HEK293 (cell line): Measurements from ENCODE around the gene ARHGAP27.

Experiments
- CTCF ChIA-PET: fragments of 350-600 bp; formaldehyde crosslinking; extraction: SDS; loops from one replicate; lab custom pipeline; 2021; ENCODE audit warnings: antibody characterized with exemption; lab: Yijun Ruan, JAX
- POLR2A ChIA-PET: fragments of 300-600 bp; formaldehyde crosslinking; extraction: SDS; loops from one replicate; lab custom pipeline; 2020; ENCODE audit warnings: antibody characterized with exemption, inconsistent platforms; lab: Yijun Ruan, JAX
- H3K27ac ChIP-seq: fragments of 200-500 bp; sonication (Bioruptor generic); 2 replicates; pipeline ENCODE4 v1.5.1; 2014; ENCODE audit warnings: low read depth, low read length, control low read depth, inconsistent platforms; ENCODE audit errors: extremely low read depth
- H3K36me3 ChIP-seq, 2 experiments: fragments of 200-500 bp in 1 of 2; sonication (Bioruptor generic) in 1 of 2; 1 replicate in 1 of 2; 2 replicates in 1 of 2; pipeline ENCODE4 v1.5.1; 2014 to 2017; ENCODE audit warnings: inconsistent platforms in 2 of 2, low read length in 2 of 2; ENCODE audit not compliant: control insufficient read depth in 2 of 2, insufficient read depth in 1 of 2
- H3K4me1 ChIP-seq: fragments of 200-500 bp; sonication (Bioruptor generic); 2 replicates; pipeline ENCODE4 v1.5.1; 2014; ENCODE audit warnings: mild to moderate bottlenecking, low read length, inconsistent platforms; ENCODE audit not compliant: control insufficient read depth, insufficient read depth
- H3K4me3 ChIP-seq: 2 replicates; pipeline ENCODE4 v1.5.1; 2011; ENCODE audit warnings: low read depth, mild to moderate bottlenecking, control low read depth, low read length, moderate library complexity
- H3K9me3 ChIP-seq: fragments of 200-500 bp; sonication (Bioruptor generic); 2 replicates; pipeline ENCODE4 v1.5.1; 2014; ENCODE audit warnings: low read depth, low read length, inconsistent platforms; ENCODE audit not compliant: control insufficient read depth, insufficient read depth
- OVOL3 ChIP-seq: fragments of 450-650 bp; formaldehyde crosslinking; IDR thresholded peaks from 2 replicates; pipeline ENCODE4 v1.5.1; 2016; ENCODE audit warnings: missing biosample characterization, missing genetic modification characterization
- TRIM28 ChIP-seq: IDR thresholded peaks from 2 replicates; pipeline ENCODE4 v1.6.1; 2011; ENCODE audit warnings: low read length, control low read depth, borderline replicate concordance
- ZBTB20 ChIP-seq: fragments of 450-650 bp; formaldehyde crosslinking; IDR thresholded peaks from 2 replicates; pipeline ENCODE4 v1.5.1; 2016; ENCODE audit warnings: missing biosample characterization, missing genetic modification characterization
- ZFHX2 ChIP-seq: fragments of 450-650 bp; formaldehyde crosslinking; conservative IDR thresholded peaks from 2 replicates; pipeline ENCODE4 v1.5.1; 2016; ENCODE audit warnings: missing biosample characterization, missing genetic modification characterization
- ZNF10 ChIP-seq: fragments of 450-650 bp; formaldehyde crosslinking; IDR thresholded peaks from 2 replicates; pipeline ENCODE4 v1.5.1; 2017; ENCODE audit warnings: missing biosample characterization, missing genetic modification characterization
- ZNF16 ChIP-seq: fragments of 450-650 bp; formaldehyde crosslinking; IDR thresholded peaks from 2 replicates; pipeline ENCODE4 v1.5.1; 2016; ENCODE audit warnings: low read depth, missing biosample characterization, missing genetic modification characterization
- ZNF19 ChIP-seq: fragments of 450-650 bp; formaldehyde crosslinking; IDR thresholded peaks from 2 replicates; pipeline ENCODE4; 2016; ENCODE audit warnings: missing biosample characterization, missing genetic modification characterization, low read depth
- ZNF223 ChIP-seq: fragments of 450-650 bp; formaldehyde crosslinking; IDR thresholded peaks from 2 replicates; pipeline ENCODE4 v1.5.1; 2016; ENCODE audit warnings: missing biosample characterization, missing genetic modification characterization
- ZNF23 ChIP-seq: fragments of 450-650 bp; formaldehyde crosslinking; IDR thresholded peaks from 2 replicates; pipeline ENCODE4 v1.5.1; 2016; ENCODE audit warnings: missing biosample characterization, missing genetic modification characterization, borderline replicate concordance
- ZNF335 ChIP-seq: fragments of 450-650 bp; formaldehyde crosslinking; conservative IDR thresholded peaks from 2 replicates; pipeline ENCODE4 v1.5.1; 2016; ENCODE audit warnings: missing biosample characterization, missing genetic modification characterization
- ZNF561 ChIP-seq: fragments of 450-650 bp; IDR thresholded peaks from 2 replicates; pipeline ENCODE4 v1.5.1; 2018; ENCODE audit warnings: missing biosample characterization, missing genetic modification characterization, borderline replicate concordance
- ZNF571 ChIP-seq: fragments of 450-650 bp; formaldehyde crosslinking; IDR thresholded peaks from 2 replicates; pipeline ENCODE4 v1.5.0; 2017; ENCODE audit warnings: missing biosample characterization, missing genetic modification characterization
- ZNF600 ChIP-seq: fragments of 450-650 bp; formaldehyde crosslinking; IDR thresholded peaks from 2 replicates; pipeline ENCODE4 v1.5.1; 2016; ENCODE audit warnings: missing biosample characterization, missing genetic modification characterization
- ZNF701 ChIP-seq: fragments of 450-650 bp; formaldehyde crosslinking; IDR thresholded peaks from 2 replicates; pipeline ENCODE4 v1.5.1; 2016; ENCODE audit warnings: missing biosample characterization, missing genetic modification characterization
- ZNF768 ChIP-seq: fragments of 450-650 bp; formaldehyde crosslinking; IDR thresholded peaks from 2 replicates; pipeline ENCODE4 v1.5.1; 2018; ENCODE audit warnings: missing biosample characterization, mild to moderate bottlenecking, missing genetic modification characterization
- ZNF843 ChIP-seq: fragments of 450-650 bp; formaldehyde crosslinking; IDR thresholded peaks from 2 replicates; pipeline ENCODE4 v1.5.1; 2016; ENCODE audit warnings: missing biosample characterization, missing genetic modification characterization
- TF ChIP-seq, protein P1 (sequence below): fragments of 450-650 bp; formaldehyde crosslinking; IDR thresholded peaks from 2 replicates; pipeline ENCODE4 v1.5.1; 2016; ENCODE audit warnings: missing biosample characterization, missing genetic modification characterization, borderline replicate concordance
- TF ChIP-seq, protein P2 (sequence below): fragments of 450-650 bp; formaldehyde crosslinking; IDR thresholded peaks from 2 replicates; pipeline ENCODE4 v1.5.1; 2016; ENCODE audit warnings: missing biosample characterization, missing genetic modification characterization
- TF ChIP-seq, protein P3 (sequence below): fragments of 450-650 bp; formaldehyde crosslinking; IDR thresholded peaks from 2 replicates; pipeline ENCODE4 v1.5.1; 2016; ENCODE audit warnings: missing biosample characterization, missing genetic modification characterization
- TF ChIP-seq, protein P4 (sequence below): fragments of 450-650 bp; formaldehyde crosslinking; IDR thresholded peaks from 2 replicates; pipeline ENCODE4 v1.5.1; 2016; ENCODE audit warnings: missing biosample characterization, missing genetic modification characterization, borderline replicate concordance
- TF ChIP-seq, protein P5 (sequence below): fragments of 450-650 bp; formaldehyde crosslinking; IDR thresholded peaks from 2 replicates; pipeline ENCODE4 v1.5.1; 2016; ENCODE audit warnings: missing biosample characterization, missing genetic modification characterization

Gene ARHGAP27

DNA sequence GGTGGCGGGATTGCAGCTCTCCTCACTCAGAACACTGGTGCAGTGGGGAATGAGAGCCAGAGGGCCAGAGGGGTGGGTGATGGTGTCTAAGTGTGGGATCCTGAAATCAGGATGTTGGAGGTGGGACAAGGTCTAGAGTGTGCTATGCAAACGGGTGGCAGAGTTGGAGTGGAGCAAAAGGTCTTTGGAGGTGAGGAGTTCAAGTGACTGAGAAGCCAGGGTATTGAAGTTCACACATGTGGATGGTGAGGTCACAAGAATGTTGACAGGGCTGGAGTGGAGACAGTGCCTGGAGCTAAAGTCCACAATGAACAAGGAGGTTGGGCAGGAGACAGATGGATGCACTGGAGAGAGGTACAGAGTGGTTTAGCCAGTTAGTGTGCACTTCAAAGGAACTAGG is 77.6 kb downstream of the ARHGAP27 start:
- H3K36me3 ChIP-seq: no peaks in the 10 kb centered on the region
- no peak overlapping the region for H3K4me3 ChIP-seq
- H3K27ac ChIP-seq: no peak overlapping the region
- H3K9me3 ChIP-seq: no peaks in the 10 kb centered on the region
- POLR2A ChIA-PET: no interaction called here
- H3K4me1 ChIP-seq: no peaks in the 10 kb centered on the region
- CTCF ChIA-PET: interaction anchor here (1.2 kb wide), 1 partner anchor 16 kb away, joined by 3 read pairs; no protein-coding TSS in a partner anchor
- TF ChIP-seq, protein P1, sequence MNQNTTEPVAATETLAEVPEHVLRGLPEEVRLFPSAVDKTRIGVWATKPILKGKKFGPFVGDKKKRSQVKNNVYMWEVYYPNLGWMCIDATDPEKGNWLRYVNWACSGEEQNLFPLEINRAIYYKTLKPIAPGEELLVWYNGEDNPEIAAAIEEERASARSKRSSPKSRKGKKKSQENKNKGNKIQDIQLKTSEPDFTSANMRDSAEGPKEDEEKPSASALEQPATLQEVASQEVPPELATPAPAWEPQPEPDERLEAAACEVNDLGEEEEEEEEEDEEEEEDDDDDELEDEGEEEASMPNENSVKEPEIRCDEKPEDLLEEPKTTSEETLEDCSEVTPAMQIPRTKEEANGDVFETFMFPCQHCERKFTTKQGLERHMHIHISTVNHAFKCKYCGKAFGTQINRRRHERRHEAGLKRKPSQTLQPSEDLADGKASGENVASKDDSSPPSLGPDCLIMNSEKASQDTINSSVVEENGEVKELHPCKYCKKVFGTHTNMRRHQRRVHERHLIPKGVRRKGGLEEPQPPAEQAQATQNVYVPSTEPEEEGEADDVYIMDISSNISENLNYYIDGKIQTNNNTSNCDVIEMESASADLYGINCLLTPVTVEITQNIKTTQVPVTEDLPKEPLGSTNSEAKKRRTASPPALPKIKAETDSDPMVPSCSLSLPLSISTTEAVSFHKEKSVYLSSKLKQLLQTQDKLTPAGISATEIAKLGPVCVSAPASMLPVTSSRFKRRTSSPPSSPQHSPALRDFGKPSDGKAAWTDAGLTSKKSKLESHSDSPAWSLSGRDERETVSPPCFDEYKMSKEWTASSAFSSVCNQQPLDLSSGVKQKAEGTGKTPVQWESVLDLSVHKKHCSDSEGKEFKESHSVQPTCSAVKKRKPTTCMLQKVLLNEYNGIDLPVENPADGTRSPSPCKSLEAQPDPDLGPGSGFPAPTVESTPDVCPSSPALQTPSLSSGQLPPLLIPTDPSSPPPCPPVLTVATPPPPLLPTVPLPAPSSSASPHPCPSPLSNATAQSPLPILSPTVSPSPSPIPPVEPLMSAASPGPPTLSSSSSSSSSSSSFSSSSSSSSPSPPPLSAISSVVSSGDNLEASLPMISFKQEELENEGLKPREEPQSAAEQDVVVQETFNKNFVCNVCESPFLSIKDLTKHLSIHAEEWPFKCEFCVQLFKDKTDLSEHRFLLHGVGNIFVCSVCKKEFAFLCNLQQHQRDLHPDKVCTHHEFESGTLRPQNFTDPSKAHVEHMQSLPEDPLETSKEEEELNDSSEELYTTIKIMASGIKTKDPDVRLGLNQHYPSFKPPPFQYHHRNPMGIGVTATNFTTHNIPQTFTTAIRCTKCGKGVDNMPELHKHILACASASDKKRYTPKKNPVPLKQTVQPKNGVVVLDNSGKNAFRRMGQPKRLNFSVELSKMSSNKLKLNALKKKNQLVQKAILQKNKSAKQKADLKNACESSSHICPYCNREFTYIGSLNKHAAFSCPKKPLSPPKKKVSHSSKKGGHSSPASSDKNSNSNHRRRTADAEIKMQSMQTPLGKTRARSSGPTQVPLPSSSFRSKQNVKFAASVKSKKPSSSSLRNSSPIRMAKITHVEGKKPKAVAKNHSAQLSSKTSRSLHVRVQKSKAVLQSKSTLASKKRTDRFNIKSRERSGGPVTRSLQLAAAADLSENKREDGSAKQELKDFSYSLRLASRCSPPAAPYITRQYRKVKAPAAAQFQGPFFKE: no peak
- TF ChIP-seq ZNF701 (tag by site-specific recombination): no peak
- no peak for TF ChIP-seq ZNF335 (tag by site-specific recombination)
- TF ChIP-seq, protein P2, sequence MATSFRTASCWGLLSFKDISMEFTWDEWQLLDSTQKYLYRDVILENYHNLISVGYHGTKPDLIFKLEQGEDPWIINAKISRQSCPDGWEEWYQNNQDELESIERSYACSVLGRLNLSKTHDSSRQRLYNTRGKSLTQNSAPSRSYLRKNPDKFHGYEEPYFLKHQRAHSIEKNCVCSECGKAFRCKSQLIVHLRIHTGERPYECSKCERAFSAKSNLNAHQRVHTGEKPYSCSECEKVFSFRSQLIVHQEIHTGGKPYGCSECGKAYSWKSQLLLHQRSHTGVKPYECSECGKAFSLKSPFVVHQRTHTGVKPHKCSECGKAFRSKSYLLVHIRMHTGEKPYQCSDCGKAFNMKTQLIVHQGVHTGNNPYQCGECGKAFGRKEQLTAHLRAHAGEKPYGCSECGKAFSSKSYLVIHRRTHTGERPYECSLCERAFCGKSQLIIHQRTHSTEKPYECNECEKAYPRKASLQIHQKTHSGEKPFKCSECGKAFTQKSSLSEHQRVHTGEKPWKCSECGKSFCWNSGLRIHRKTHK (tag by site-specific recombination): no peak
- TF ChIP-seq ZNF600 (tag by site-specific recombination): 0 out of 2 replicates have a peak, but pooled peaks have one; percentile 24
- TF ChIP-seq, protein P3, sequence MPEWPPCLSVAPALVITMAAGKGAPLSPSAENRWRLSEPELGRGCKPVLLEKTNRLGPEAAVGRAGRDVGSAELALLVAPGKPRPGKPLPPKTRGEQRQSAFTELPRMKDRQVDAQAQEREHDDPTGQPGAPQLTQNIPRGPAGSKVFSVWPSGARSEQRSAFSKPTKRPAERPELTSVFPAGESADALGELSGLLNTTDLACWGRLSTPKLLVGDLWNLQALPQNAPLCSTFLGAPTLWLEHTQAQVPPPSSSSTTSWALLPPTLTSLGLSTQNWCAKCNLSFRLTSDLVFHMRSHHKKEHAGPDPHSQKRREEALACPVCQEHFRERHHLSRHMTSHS: no peak
- TF ChIP-seq ZNF561 (tag by site-specific recombination): no peak

DNA sequence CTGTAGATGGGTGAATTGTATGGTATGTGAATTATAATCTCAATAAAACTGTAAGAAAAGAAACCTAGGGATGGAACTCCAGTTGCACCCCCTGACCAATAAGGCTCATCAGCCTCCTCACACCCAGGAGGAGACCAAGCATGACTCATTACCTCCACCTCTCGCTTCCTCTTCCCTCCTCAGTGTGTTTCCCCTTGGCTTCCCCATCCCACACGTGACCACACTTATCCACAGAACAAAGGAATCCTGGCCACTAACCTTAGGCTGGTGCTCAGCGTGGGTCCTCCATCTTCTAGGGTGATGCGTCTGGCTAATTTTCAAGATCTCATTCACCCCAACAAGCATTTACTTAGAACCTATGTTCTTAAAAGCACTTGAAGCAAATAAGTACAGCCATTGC is 79.6 kb downstream of the ARHGAP27 start:
- ChIA-PET CTCF (no interaction called here), POLR2A (interaction anchor here (0.8 kb wide), 1 partner anchor 11 kb away, joined by 3 read pairs; no protein-coding TSS in a partner anchor)
- Histone ChIP-seq H3K27ac (no peak overlapping the region), H3K36me3 (no peaks in the 10 kb centered on the region), H3K4me3 (no peak overlapping the region), H3K9me3 (no peaks in the 10 kb centered on the region), H3K4me1 (no peaks in the 10 kb centered on the region)
- TF ChIP-seq ZNF600 (tag by site-specific recombination): no peak
- TF ChIP-seq ZFHX2: 0 out of 2 replicates have a peak, but pooled peaks have one; percentile 11

DNA sequence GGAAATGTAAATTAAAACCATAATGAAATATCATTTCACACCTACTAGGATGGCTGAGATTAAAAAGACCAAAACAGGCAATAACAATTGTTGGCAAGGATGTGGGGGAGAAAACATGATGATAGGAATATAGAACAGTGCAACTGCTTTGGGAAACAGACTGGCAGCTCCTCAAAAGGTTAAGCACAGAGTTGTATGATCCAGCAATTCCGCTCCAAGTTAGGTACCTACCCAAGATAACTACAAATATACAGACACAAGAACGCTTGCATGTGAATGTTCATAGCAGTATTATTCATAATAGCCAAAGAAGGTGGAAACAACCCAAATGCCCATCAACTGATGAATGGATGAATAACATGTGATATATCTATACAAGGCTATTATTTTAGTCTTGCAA is 80.8 kb downstream of the ARHGAP27 start:
- ChIA-PET POLR2A (no interaction called here), CTCF (interaction anchor here (0.5 kb wide), 1 partner anchor 57 kb away, joined by 3 read pairs; no protein-coding TSS in a partner anchor)
- Histone ChIP-seq H3K4me1 (no peaks in the 10 kb centered on the region; the same call in 1 of the 2 replicates), H3K36me3 (no peaks in the 10 kb centered on the region), H3K27ac (no peak overlapping the region), H3K9me3 (no peaks in the 10 kb centered on the region), H3K4me3 (no peak overlapping the region)
- TF ChIP-seq ZNF223 (no peak), TRIM28 (peak; percentile 46; the same call in 1 of the 2 replicates), ZNF571 (no peak), ZNF10 (tag by site-specific recombination) (peak; percentile 77), ZNF16 (tag by site-specific recombination) (no peak), ZNF843 (tag by site-specific recombination) (no peak), ZNF768 (tag by site-specific recombination) (no peak), OVOL3 (tag by site-specific recombination) (no peak), ZBTB20 (tag by site-specific recombination) (no peak), ZNF23 (tag by site-specific recombination) (no peak), ZNF19 (tag by site-specific recombination) (no peak)
- TF ChIP-seq, protein P4, sequence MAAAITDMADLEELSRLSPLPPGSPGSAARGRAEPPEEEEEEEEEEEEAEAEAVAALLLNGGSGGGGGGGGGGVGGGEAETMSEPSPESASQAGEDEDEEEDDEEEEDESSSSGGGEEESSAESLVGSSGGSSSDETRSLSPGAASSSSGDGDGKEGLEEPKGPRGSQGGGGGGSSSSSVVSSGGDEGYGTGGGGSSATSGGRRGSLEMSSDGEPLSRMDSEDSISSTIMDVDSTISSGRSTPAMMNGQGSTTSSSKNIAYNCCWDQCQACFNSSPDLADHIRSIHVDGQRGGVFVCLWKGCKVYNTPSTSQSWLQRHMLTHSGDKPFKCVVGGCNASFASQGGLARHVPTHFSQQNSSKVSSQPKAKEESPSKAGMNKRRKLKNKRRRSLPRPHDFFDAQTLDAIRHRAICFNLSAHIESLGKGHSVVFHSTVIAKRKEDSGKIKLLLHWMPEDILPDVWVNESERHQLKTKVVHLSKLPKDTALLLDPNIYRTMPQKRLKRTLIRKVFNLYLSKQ (tag by site-specific recombination): no peak
- TF ChIP-seq, protein P5, sequence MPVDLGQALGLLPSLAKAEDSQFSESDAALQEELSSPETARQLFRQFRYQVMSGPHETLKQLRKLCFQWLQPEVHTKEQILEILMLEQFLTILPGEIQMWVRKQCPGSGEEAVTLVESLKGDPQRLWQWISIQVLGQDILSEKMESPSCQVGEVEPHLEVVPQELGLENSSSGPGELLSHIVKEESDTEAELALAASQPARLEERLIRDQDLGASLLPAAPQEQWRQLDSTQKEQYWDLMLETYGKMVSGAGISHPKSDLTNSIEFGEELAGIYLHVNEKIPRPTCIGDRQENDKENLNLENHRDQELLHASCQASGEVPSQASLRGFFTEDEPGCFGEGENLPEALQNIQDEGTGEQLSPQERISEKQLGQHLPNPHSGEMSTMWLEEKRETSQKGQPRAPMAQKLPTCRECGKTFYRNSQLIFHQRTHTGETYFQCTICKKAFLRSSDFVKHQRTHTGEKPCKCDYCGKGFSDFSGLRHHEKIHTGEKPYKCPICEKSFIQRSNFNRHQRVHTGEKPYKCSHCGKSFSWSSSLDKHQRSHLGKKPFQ (tag by site-specific recombination): no peak
